ENCODE data around the gene DOCK9.
"Not testable (repeated sequence)": the region's sequence is repeated elsewhere in the genome, so short reads cannot be mapped to it uniquely, and the experiment has no call there.

Gene DOCK9

DNA sequence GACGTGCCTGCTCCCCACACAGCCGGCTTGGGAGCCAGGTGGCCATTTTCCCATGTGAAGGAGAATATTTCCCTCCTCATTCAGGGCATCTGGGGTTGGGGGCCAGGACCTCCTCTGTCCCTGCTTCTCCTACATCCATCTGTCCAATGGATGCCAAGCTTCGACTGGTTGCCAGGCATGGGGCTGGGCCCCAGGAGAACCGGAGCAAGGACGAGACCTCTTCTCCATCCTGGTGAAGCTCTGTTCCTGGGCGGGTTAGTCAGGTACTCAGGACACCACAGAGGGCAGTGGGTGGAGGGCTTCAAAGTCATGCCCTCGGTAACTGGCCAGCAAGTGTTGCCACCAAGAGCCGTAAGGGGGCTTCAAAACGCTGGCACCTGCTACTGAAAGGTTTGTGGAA, 203.1 kb downstream of the DOCK9 start:
- no peak for DNase-seq (ENCODE audit: low read depth)

DNA sequence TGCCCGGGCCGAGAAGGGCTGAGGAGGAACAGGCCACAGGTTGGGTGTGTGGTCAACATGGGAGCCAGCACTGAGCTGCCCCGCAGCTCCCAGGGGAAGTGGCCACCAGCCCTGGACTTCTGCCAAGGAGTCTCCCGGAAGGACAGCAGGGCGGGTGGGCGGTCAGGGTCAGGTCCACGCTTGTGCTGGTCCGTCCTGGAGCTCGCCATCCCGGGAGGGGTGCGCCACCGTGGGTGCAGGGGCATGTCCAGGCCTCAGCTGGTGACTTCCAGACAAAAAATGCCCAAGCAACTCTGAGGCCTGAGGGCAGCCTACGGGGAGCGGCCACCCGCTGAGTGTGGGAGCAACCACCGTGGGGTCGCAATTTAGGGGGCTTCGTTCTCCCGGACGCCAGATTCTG, 203.9 kb downstream of the DOCK9 start:
- no peak for DNase-seq (ENCODE audit: low read depth)

DNA sequence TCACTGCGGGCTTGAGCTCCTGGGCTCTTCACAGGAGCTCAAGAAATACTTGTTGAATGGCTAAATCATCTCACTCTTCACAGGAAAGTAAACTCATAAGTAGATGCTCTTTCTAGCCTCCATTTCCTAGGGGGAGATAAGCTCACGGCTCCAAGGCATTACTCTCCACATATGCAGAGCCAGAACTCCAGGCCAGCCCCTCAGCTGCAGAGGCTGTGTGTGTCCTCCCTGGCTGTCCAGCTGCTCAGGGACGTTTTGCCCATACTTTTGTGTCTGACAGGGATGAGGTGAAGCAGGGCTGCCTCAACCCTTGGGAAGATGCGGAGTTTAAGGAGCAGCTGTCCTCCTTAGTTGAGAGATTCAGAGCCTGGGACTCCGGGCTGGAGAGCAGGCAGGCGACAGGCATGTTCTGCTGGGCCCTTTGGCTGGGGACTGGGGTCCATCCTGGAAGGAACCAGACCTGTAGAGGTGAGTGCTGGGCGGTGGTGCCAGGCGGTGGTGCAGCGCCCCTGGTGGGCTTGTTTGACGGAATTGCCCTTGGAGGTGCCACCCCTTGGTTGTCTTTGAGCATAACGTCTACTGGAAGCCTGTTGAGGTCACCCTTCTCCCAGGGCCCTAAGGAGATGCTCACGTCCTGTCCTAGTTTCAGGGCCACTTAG, 204.9 kb downstream of the DOCK9 start:
- DNase-seq (ENCODE audit: low read depth), result no peak

DNA sequence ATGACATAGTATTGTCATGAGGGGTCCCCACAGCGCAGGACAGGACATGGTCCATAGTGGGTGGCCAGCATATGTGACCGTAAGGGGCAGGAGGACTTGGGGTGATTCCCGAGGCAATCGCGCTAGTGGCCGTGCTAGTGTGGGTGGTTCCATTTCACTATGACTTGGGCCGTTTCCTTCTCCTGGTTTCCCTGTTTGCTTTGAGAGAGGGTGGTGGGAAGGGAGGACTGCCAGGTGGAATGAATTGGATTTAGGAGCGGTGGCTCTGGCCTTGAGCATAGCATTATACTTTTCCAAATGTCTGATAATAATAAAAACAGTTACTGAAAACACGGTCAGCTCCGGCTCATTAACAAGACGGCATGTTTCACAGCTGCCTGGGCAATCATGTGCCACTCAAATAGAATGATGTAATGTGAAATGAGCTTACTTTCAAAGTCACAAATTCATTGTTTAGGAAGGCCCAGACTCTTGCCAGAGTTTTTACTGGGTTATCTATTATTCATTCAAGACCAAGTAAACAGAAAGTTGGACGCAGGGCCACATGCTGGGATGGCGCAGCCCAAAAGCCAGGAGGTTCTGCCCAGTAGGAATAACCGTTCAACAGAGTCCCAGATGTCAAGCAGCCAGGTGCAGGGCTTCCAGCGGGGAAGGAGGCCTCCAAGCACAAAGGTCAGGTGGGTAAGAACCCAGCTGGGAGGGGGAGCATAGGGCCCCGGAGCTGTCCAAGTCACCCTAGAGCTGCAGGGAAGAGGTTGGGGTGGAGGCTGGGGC, 205.8 kb downstream of the DOCK9 start:
- DNase-seq (ENCODE audit: low read depth), result no peak

DNA sequence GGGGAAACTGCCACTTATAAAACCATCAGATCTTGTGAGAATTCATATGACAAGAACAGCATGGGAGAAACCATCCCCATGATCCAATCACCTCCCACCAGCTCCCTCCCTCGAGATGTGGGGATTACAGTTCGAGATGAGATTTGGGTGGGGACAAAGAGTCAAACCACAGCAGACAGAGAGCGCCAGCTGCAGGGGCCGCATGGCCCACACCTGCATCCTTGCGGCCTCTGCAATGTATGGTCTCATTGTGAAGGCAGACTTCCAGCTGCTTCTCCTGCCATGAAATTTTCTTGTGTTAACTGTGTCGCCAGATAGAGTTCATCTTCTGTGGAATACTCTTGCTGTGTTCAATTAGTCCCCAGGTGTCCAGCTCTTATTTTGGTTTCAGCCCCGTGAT, 208.1 kb downstream of the DOCK9 start:
- no peak for DNase-seq (ENCODE audit: low read depth)

DNA sequence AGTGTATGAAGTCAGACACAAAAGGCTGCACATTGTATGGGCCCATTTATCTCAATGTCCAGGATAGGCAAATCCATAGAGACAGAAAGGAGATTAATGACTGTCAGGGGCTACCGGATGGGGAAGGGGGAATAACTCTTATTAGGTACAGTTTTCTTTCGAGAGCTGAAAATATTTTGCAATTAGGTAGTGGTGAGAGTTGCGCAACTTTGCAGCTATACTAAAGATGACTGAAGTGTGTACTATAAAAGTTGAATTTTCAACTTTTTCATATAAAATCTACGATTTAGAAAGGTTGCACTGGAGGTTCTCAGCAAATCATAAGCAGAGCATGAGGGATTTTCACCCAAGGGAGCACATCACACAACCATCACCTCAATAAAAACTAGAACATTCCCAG, 209.3 kb downstream of the DOCK9 start:
- DNase-seq (ENCODE audit: low read depth), result no peak

DNA sequence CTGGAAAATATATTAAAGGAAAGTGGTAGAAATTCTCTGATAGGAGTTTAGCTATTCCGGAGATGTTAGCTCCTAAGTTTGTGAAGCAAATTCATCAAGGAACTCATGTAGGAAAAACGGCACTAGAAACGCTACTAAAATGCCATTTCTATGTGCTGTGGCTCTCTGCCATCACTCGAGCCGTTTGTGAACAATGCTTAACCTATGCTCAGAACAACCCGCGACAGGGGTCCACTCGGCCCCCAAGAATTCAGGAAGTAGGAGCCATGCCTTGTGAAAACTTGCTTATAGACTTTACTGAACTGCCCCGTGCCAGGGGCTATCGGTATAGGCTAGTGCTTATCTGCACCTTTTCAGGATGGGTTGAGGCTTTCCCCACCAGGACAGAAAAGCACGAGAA, 211.2 kb downstream of the DOCK9 start:
- DNase-seq (ENCODE audit: low read depth), result no peak

DNA sequence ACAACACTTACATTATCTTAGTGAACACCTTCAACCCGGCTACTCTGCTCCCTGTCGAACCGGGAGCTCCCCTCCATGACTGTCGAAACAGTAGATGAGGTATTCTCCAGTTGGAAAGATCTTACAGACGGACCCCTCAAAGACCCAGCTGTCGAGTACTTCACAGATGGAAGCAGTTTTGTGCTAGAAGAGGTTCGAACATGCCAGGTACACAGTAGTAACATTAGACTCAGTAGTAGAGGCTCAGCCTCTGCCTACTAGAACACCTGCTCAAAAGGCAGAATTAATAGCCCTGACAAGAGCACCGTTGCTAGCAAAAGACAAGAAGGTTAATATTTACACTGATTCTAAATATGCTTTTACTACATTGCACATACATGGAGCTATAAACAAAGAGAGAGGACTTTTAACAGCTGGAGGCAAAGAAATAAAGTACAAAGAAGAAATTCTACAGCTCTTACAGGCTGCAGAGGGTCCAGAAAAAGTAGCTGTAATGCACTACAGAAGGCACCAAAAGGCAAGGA, 211.8 kb downstream of the DOCK9 start:
- no peak for DNase-seq (ENCODE audit: low read depth)

DNA sequence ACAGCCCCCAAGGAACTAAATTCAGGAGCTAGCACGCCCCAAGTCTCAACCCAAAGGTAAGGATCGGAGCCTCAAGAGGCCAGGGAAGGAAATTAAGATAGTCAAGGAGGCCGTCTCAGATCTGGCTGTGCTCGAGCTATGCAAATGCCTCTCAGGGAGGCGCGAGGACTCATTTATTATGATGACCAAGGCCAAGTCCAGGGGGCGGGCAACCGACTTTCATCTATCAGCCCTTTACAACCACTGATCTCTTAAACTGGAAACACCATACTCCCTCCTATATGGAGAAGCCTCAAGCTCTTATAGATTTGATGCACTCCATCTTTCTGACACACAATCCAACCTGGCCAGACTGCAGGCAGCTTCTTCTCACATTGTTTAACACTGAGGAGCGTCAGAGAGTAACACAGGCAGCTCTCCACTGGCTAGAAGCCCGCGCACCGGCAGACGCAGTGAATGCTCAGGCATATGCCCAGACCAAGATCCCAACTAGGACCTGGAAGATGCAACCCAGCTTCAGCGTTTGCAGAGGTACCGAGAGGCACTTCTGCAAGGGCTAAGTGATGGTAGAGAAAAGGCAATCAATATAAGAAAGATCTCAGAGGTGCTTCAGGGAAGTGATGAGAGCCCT, 215.8 kb downstream of the DOCK9 start:
- no peak for DNase-seq (ENCODE audit: low read depth)

DNA sequence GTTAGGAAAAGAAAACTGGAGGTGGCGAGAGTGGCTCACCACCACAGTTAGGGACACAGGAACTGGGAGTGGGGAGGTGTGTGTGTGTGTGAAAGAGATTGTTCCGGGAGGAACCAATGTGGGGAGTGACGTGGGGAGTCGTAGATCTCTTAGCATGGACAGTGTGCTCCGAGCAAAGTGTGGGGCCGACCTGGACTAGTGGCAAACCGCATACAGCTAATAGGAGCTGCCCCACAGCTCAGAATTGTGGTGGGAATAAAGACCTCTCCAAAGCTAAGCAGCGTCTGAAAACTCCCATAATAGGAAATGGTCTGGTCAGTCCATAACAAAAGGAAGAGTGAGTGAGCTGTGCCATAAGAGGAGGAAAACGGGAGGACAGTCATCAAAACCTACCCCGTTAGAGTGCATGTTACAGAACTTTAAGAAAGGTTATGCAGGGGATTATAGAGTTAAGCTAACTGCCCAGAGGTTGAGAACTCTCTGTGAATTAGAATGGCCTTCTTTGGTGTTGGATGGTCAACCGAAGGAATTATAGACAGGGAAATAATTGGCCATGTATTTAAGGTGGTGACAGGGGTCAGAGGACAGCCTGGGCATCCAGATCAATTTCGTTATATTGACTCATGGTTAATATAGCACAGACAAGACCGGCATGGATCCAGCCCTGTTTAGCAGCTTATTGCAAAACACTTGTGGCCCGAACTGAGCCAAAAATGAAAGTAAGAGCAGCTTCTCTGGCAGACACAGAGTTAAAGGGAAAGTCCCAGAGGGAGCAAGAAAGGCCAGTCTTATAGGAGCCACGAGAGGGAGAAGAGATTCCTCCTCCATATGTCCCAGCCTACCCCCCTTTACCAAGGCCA, 216.5 kb downstream of the DOCK9 start:
- DNase-seq (ENCODE audit: low read depth), result no peak

DNA sequence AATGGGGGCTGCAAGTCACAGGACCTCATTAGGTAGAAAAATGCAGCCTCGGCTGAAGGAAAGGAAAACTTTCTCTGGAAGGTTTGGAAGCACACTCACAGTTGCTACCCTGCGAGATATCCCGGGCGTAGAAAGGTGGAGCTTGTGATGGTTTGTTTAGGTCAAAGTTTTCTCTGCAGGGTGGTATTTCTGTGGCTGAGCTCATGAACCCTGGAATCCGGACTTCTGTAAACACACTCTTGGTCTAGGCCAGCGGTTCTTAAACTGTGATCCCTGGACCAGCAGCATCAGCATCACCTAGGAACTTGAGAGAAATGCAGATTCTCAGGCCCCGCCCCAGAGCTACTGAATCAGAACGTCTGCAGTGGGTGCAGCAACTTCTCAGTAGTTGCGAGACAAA, 222.1 kb downstream of the DOCK9 start:
- no peak for DNase-seq (ENCODE audit: low read depth)

DNA sequence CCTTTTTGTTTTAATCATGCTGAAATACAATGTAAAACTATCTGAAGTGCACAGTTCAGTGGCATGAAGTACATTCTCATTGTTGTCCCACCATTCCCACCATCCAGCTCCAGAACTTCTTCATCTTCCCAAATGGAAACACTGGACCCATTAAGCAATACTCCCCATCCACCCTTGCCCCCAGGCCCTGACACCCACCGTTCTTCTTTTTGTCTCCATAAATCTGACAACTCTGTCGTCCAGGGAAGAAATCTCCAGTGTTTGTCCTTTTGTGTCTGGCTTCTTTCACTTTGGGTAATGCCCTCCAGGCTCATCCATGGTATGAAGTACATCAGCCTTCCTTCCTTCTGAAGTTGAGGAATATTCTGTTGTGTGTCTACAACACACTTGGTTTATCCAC, 222.7 kb downstream of the DOCK9 start:
- DNase-seq (ENCODE audit: low read depth), result no peak

DNA sequence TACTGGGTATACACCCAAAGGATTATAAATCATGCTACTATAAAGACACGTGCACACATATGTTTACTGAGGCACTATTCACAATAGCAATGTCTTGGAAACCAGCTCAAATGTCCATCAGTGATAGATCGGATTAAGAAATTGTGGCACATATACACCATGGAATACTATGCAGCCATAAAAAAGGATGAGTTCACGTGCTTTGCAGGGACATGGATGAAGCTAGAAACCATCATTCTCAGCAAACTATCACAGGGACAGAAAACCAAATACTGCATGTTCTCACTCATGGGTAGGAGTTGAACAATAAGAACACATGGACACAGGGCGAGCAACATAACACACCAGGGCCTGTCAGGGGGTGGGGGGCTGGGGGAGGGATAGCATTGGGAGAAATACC, 223.4 kb downstream of the DOCK9 start:
- DNase-seq (ENCODE audit: low read depth), result not testable (repeated sequence)

DNA sequence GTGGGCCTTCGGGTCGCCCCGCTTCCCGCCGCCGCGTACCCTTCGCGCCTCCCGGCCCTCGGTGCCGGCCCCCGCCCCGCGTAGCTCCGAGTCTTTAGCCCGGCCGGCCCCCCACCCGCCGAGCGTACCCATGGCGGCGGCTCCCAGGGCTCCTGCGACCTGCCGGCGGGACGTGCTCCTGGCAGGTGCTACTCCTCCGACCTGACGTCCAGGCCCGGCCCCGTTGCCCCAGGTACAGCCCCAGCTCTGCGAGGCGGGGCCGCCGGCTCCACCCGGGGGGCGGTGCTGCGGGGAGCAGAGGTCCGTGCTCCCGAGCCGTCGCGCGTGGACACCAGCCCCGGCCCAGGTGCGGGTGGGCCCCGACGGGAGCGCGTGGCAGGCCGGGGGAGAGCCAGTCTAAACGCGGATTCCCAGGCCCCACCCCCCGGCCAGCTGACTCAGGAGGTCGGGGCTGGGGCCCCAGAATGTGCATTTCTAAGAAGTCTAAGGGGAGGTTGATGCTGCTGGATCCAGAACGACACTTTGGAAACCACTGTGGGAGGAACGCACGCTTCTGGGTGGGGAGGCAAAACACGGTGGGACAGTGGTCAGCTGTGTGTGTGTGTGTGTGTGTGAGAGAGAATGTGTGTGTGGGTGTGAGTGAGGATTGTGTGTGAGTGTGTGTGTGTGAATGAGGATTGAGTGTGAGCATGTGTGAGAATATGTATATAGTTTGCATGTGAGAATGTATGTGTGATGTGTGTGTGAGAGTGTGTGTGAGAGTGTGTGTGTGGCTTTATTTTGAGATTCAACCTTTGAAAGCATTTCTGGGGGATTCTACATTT, 225.2 kb downstream of the DOCK9 start, which contains the start of gene SLC15A1:
Gene SLC15A1 (minus strand): TSS at position 206 of the 824 bp plus-strand sequence. CDS start 74 bp downstream, at position 132.
- no peak for DNase-seq (ENCODE audit: low read depth)

DNA sequence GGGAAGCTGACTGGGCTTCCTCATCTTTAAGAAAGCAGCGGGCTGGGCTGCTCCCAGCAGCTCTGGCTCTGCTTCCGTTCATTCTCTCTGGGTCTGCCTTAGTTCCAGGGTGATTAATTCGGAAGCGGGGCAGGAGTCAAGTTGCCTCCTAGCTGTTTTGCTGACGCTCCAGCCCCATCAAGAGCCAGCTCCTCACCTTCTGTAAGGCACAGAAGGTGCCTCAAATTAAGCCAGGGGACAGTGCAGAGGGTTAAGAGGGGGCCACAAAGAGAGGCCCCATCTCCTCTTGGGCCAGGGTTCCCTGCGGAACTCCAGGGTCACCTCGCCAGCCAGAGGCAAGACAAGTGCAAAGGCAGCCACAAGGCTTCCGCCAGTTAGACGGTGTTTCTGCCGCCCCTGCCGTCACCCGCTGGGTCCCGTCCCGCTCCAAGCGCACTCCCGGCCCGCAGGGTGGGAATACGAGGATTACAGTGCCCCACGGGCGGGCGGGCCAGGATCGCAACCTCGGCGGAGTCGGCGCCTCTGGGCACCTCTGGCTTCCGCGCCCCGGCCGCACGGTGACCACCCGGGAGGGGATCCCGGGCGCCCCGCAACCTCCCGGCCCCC, 225.9 kb downstream of the DOCK9 start:
- DNase-seq (ENCODE audit: low read depth), result no peak

DNA sequence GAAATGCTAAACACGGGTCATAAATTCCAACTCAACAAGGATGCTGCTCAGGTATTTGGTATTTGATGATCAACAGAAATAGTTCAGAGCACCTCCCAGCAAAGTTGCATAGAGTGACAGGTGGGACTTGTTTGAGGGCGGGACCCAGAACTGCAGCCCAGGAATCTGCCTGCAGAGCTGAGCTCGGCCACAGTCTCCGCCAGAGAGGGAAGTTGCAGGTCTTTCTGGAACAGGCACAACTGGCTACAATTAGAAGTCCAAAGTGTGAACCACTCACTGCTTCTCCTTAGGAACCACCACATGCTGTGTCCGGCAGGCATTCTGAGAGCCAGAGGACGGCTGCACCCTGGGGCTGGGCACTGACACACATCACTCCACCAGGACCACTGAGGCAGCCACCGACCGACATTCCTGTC, 226.5 kb downstream of the DOCK9 start:
- DNase-seq (ENCODE audit: low read depth), result no peak

DNA sequence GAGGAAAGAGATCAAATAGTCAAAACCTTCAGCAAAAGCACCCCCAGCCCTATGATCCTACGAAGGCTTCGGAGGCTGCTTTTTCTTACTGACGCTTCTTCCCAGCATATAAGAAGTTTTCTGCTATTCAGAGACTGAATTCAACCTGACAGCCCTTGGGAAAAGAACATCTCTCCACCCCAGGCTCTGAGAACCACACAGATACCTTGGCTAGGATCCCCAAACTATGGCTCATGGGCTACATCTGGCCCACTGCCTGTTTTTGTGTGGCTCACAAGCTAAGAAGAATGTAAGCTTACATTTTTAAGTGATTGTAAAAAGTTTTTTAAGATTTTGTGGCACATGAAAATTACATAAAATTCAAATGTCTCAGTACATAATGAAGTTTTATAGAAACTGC, 228.4 kb downstream of the DOCK9 start:
- DNase-seq (ENCODE audit: low read depth), result no peak

DNA sequence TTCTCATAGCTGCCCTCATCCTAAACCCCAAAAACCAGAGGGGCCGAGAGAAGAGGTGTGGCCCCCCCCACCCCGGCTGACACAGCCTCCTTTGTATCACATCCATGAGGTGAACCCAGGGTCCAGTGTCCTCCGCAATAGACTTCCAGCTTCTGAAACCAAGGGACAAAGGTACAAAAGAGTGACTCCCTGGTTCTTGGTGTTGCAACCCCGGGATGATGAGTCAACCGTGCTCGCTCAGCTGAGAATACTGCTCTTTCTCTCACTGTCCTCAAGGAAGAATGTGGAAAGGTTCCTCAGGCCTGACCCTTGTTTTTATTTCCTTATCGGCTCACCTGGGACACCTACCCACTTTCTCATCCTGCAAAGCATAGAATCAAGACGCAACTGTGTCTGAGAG, 230.9 kb downstream of the DOCK9 start:
- DNase-seq (ENCODE audit: low read depth), result no peak
